ENCODE measurements around the gene ATOH8.

GRCh38 chr2:85771486-85771885 is 17.7 kb downstream of the ATOH8 start:
- TF ChIP-seq POLR2A (IDR thresholded peaks at IDR 0.05) (no peak), POLR2AphosphoS5 (IDR thresholded peaks at IDR 0.05) (no peak), EP300 (IDR thresholded peaks at IDR 0.05) (no peak)
- TF ChIP-seq, protein P1, sequence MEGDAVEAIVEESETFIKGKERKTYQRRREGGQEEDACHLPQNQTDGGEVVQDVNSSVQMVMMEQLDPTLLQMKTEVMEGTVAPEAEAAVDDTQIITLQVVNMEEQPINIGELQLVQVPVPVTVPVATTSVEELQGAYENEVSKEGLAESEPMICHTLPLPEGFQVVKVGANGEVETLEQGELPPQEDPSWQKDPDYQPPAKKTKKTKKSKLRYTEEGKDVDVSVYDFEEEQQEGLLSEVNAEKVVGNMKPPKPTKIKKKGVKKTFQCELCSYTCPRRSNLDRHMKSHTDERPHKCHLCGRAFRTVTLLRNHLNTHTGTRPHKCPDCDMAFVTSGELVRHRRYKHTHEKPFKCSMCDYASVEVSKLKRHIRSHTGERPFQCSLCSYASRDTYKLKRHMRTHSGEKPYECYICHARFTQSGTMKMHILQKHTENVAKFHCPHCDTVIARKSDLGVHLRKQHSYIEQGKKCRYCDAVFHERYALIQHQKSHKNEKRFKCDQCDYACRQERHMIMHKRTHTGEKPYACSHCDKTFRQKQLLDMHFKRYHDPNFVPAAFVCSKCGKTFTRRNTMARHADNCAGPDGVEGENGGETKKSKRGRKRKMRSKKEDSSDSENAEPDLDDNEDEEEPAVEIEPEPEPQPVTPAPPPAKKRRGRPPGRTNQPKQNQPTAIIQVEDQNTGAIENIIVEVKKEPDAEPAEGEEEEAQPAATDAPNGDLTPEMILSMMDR (IDR thresholded peaks at IDR 0.05), result no peak
